GM15510 (cell line): ENCODE results near the gene BIRC2.
A peak's percentile ranks its signal among the peaks of the same experiment; 100 is the strongest.

ENCODE experiments used
- POLR2A ChIP-seq: IDR thresholded peaks from 3 replicates; pipeline ENCODE4 v1.6.1; 2011; ENCODE audit warnings: borderline replicate concordance; ENCODE audit not compliant: insufficient read length; ENCODE audit errors: extremely low read depth

Gene BIRC2

GRCh38 chr11:102317099-102317767 is 29.8 kb upstream of the BIRC2 start, which contains the start of gene BIRC3:
BIRC3 (plus strand) TSS chr11:102317484; CDS start chr11:102324510, 7,026 bp downstream.
- TF ChIP-seq POLR2A, result peak; percentile 99

GRCh38 chr11:102317768-102318103 is 29.3 kb upstream of the BIRC2 start:
- no peak for TF ChIP-seq POLR2A

GRCh38 chr11:102318469-102318868 is 28.5 kb upstream of the BIRC2 start:
- no peak for TF ChIP-seq POLR2A

DNA sequence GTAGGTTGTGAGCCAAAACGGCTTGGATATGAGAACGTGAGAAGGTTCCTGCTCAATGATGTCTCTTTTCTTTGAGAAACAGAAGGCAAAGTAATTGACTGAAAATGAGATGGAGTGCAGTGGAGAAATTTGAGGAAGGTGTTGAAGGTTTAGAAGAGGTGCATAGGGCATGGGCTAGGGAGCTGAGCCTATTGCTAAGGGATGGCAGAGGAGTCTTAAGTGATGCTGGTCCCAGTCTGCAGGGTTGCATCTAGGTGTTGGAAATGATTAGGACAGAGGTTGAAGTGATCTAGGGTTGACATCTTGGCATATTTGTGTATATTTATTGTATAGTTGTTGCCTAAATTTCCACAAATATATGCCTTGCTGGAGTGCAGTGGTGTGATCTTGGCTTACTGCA is 27.5 kb upstream of the BIRC2 start:
- TF ChIP-seq POLR2A, result no peak

DNA sequence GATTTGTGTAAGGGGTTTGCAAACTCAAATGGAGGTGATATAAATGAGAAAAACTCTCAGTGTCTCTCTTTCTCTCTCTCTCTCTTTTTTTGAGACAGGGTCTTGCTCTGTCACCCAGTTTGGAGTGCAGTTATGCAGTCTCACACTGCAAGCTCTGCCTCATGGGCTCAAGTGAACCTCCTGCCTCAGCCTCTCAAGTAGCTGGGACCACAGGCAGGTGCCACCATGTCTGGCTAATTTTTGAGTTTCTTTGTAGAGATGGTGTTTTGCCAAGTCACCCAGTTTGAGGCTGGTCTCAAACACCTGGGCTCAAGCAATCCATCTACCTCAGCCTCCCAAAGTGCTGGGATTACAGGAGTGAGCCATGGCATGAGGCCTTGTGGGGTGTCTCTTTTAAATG is 26.8 kb upstream of the BIRC2 start:
- TF ChIP-seq POLR2A, result no peak

DNA sequence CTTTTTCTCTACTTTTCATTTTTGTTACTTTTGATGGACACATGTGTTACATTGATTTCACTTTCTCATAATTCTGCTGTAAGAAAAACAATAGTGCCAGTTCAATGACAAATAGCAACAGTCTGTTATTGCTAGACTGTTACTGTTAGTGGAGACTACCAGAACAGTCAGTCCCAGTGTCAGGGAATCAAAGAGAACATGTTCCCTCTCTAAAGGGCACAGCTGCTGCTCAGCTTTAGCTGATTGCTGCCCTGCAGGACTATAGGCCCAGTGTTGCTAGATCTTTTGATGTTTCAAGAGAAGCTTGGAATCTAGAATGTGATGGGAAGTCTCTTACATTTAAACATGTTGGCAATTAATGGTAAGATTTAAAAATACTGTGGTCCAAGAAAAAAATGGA is 26.3 kb upstream of the BIRC2 start:
- no peak for TF ChIP-seq POLR2A

GRCh38 chr11:102322560-102322959 is 24.5 kb upstream of the BIRC2 start:
- TF ChIP-seq POLR2A, result no peak

- TF ChIP-seq POLR2A, result no peak
Measured at GRCh38 chr11:102323542-102324251, 23.3 kb upstream of the BIRC2 start.

- TF ChIP-seq POLR2A, result no peak
Measured at GRCh38 chr11:102325088-102325487, 21.9 kb upstream of the BIRC2 start.

- no peak for TF ChIP-seq POLR2A
Measured at GRCh38 chr11:102328748-102329147, 18.3 kb upstream of the BIRC2 start.

GRCh38 chr11:102330231-102330630 is 16.8 kb upstream of the BIRC2 start:
- no peak for TF ChIP-seq POLR2A

DNA sequence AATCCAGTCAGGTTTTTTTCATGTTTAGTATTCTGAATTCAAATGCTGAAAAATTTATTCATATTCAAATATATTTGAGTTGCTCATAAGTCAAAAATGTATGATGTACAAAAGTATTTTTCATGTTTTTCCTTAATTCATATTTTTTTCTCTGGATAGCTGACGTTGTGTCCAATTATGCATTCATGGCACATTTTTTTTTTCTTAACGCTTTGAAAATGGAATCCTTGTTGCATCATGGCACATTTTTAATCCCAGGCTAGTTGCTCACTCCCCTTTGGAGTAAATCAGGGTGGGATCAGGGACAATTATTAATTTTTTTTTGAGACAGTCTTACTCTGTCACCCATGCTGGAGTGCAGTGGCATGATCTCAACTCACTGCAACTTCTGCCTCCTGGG is 15.7 kb upstream of the BIRC2 start:
- no peak for TF ChIP-seq POLR2A

- TF ChIP-seq POLR2A, result no peak
Measured at GRCh38 chr11:102332611-102332994, 14.4 kb upstream of the BIRC2 start.

GRCh38 chr11:102338479-102339010 is 8.5 kb upstream of the BIRC2 start:
- TF ChIP-seq POLR2A, result peak; percentile 26

DNA sequence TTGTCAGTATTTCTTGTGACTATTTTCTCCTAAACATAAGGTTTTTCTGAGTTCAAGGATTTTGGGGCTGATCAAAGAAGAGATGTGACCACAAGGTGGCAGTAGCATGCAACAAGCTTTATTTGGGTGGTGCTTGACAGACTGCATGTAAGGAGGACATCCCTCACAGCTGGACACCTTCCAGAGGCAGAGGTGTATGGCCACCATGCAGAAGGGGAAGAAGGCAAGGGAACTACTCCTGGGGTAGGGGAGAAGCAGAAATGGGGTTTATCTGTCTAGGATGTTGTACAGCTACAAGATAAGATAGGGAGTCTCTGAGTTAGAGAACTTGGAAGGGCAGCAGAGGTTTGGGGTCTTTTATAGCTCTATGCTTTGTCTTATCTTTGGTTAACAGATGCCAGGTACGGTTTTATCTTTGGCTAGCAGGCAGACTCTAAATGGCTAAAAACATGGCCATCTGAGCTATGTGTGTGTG is 5.1 kb upstream of the BIRC2 start:
- no peak for TF ChIP-seq POLR2A

DNA sequence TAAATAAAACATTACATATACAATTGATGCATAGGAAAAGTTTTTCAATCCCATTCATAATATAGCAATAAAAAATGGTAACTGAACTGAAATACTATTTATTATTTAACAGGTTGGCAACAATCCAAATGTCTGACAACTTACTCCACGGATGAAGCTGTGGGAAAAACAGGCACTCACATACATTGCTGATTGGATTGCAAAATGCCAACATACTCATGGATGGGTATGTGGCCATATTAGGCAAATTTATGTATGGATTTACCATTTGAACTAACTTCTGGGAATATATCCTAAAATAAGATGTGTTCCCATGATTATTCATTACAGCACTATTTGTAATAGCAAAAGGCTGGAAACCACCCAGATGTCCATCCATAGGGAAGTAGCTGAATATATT is 3.2 kb upstream of the BIRC2 start:
- TF ChIP-seq POLR2A, result no peak
